Measurements from ENCODE around the gene PARD3.
"Not testable (repeated sequence)": the region's sequence is repeated elsewhere in the genome, so short reads cannot be mapped to it uniquely, and the experiment has no call there.

PARD3 gene

GRCh38 chr10:34358729-34359434 is 456.2 kb downstream of the PARD3 start:
- DNase-seq: no peak

- DNase-seq: no peak
Measured at GRCh38 chr10:34356463-34356862, 458.6 kb downstream of the PARD3 start.

GRCh38 chr10:34353530-34353929 is 461.6 kb downstream of the PARD3 start:
- DNase-seq: not testable (repeated sequence)

GRCh38 chr10:34352599-34353204 is 462.4 kb downstream of the PARD3 start:
- DNase-seq: not testable (repeated sequence)

GRCh38 chr10:34351161-34351560 is 463.9 kb downstream of the PARD3 start:
- no peak for DNase-seq

- DNase-seq: no peak
Measured at GRCh38 chr10:34348917-34349485, 466.1 kb downstream of the PARD3 start.

GRCh38 chr10:34348021-34348420 is 467.1 kb downstream of the PARD3 start:
- no peak for DNase-seq

GRCh38 chr10:34347131-34347530 is 468.0 kb downstream of the PARD3 start:
- DNase-seq: no peak

GRCh38 chr10:34346516-34347100 is 468.5 kb downstream of the PARD3 start:
- DNase-seq: no peak

- DNase-seq: no peak
Measured at GRCh38 chr10:34345383-34345782, 469.7 kb downstream of the PARD3 start.

- no peak for DNase-seq
Measured at GRCh38 chr10:34343764-34344163, 471.3 kb downstream of the PARD3 start.

GRCh38 chr10:34341473-34341872 is 473.6 kb downstream of the PARD3 start:
- DNase-seq: no peak

GRCh38 chr10:34340934-34341333 is 474.2 kb downstream of the PARD3 start:
- DNase-seq: no peak

GRCh38 chr10:34339816-34340553 is 475.1 kb downstream of the PARD3 start:
- DNase-seq: no peak

GRCh38 chr10:34337917-34338316 is 477.2 kb downstream of the PARD3 start:
- no peak for DNase-seq

GRCh38 chr10:34335960-34336690 is 479.0 kb downstream of the PARD3 start:
- DNase-seq: no peak

GRCh38 chr10:34334908-34335307 is 480.2 kb downstream of the PARD3 start:
- DNase-seq: no peak

GRCh38 chr10:34333513-34333912 is 481.6 kb downstream of the PARD3 start:
- no peak for DNase-seq

GRCh38 chr10:34327184-34327583 is 487.9 kb downstream of the PARD3 start:
- no peak for DNase-seq

GRCh38 chr10:34323192-34323591 is 491.9 kb downstream of the PARD3 start:
- no peak for DNase-seq

- no peak for DNase-seq
Measured at GRCh38 chr10:34320265-34320664, 494.8 kb downstream of the PARD3 start.

GRCh38 chr10:34319197-34319846 is 495.8 kb downstream of the PARD3 start:
- DNase-seq: no peak
